Measurements from ENCODE around the gene ELFN1. TPM values are rescaled to one million over a fixed set of nuclear protein-coding genes. Genes with fewer than 3 reads are reported as not detected.

Gene ELFN1
- total RNA-seq, 1 donor from 2014 or later, result 1.6 TPM

DNA sequence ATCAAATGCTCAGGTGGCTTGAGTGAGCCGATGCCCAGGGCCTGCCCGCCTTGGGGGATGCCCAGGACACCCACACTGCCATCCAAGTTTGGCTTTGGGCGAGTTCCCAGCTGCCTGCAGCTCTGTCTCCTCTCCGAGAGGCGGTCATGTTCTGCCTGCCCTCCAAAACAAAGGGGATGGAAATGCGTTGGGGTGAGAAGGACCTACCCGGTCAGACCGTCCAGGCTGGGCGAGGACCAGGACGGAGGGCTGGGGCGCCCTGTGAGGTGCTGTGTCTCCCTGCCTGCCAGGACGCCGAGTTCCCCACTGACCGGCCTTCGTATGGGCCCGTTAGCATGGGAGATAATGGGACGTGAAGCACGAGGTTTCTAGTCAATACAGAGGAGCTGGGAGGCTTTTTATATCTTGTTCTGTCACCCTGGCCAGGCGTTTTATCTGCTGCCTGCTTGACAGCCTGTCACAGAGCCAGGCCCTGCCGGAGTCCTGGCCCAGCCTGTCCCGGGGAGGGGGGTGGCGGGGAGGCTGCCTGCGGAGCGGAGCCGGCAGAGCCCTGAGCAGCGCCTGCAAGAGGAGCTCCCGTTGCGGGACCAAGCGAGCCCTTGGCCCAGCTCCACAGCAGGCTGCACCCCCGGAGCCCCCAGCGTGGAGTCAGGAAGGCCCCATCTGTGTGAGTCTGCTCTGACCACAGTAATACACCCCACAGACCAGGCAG, 22.0 kb upstream of the ELFN1 start:
- Histone ChIP-seq H3K4me3 (ENCODE audit: low read length in 3 of 3) (peak overlapping the region; percentile 30 to 64 (median 47)), H3K9ac (ENCODE audit: low read depth in 1 of 3, low read length in 3 of 3) (peak overlapping the region; percentile 63 to 82 (median 72)), H3K4me1 (ENCODE audit: control insufficient read depth in 3 of 3, insufficient read depth in 3 of 3, low read length in 3 of 3) (peaks cover 23 to 35% (median 34%) of the 10 kb centered on the region in 3 donors), H3K27ac (ENCODE audit: low read depth, low read length) (peak overlapping the region; percentile 95), H3K27me3 (ENCODE audit: control insufficient read depth in 3 of 3, insufficient read depth in 3 of 3, low read length in 3 of 3) (peaks cover 0 to 22% (median 18%) of the 10 kb centered on the region in 3 donors), H3K36me3 (ENCODE audit: control insufficient read depth in 3 of 3, insufficient read depth in 3 of 3, low read length in 3 of 3) (no peaks in the 10 kb centered on the region), H3K9me3 (ENCODE audit: control insufficient read depth in 3 of 3, low read length in 3 of 3) (no peaks in the 10 kb centered on the region)

DNA sequence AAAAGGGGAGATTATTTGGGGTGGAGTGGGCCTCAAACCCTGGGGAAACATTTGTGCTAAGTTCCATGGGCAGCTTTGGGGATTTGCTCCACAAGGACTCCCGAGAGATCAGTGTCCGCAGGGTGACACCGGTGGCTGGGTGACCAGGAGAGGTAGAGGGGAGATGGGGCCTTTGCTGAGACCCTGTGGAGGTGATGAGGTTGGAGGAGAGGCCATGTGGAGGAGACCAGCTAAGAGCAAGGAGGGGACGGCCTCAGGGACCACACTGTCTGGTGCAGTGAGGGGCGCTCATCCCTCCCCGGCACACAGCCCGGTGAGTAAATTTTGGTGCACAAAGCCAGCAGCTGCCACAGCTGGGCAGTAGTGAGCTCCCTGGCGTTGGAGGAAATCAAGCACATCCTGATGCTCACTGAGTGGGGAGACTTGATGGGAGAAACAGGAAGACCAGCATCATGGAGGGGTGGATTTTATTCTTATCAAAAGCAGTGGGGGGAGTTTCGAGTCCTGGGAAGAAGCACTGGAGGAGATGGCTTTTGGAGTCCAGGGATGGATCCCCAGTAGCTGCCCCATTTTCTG, 20.2 kb upstream of the ELFN1 start:
- Histone ChIP-seq H3K36me3 (ENCODE audit: control insufficient read depth in 3 of 3, insufficient read depth in 3 of 3, low read length in 3 of 3) (no peaks in the 10 kb centered on the region), H3K4me3 (ENCODE audit: low read length in 3 of 3) (no peak overlapping the region), H3K9me3 (ENCODE audit: control insufficient read depth in 3 of 3, low read length in 3 of 3) (no peaks in the 10 kb centered on the region), H3K9ac (ENCODE audit: low read depth in 1 of 3, low read length in 3 of 3) (no peak overlapping the region), H3K27ac (ENCODE audit: low read depth, low read length) (no peak overlapping the region), H3K4me1 (ENCODE audit: control insufficient read depth in 3 of 3, insufficient read depth in 3 of 3, low read length in 3 of 3) (peaks cover 23 to 34% (median 34%) of the 10 kb centered on the region in 3 donors), H3K27me3 (ENCODE audit: control insufficient read depth in 3 of 3, insufficient read depth in 3 of 3, low read length in 3 of 3) (peaks cover 11 to 27% (median 24%) of the 10 kb centered on the region in 3 donors)

DNA sequence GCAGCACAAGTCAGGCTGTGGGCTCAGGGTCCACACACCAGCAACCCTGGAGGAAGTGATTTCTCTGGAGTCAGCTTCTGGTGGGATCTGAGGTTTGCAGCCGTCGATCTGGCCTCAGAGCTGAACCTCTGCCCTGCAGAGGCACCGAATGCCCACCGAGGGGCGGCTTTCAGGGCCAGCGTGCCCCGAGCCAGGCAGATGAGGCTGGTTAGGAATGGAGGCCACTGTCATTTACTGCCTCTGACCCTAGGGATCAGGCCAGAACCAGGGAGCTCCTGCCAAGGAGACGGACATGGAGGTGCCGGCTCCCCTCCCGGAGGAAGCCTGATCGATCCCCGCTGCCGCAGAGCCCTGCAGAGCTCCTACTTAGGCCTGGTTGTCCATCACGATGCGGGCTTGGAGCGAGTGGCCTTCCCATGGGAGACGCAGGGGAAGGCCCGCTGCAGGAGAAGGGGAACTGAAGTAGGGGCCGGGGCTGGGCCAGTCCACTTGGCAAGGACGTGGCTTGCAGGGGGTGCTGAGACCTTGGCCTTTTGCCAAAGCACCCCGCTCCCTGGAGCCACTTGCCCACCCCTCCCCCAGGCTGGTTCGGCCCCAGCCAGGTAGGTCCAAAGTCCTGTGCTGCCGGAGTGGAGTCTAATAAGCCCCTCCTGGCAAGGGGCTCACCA, 19.6 kb upstream of the ELFN1 start:
- Histone ChIP-seq H3K36me3 (ENCODE audit: control insufficient read depth in 3 of 3, insufficient read depth in 3 of 3, low read length in 3 of 3) (no peaks in the 10 kb centered on the region), H3K9me3 (ENCODE audit: control insufficient read depth in 3 of 3, low read length in 3 of 3) (no peaks in the 10 kb centered on the region), H3K27me3 (ENCODE audit: control insufficient read depth in 3 of 3, insufficient read depth in 3 of 3, low read length in 3 of 3) (peaks cover 16 to 31% (median 24%) of the 10 kb centered on the region in 3 donors), H3K4me3 (ENCODE audit: low read length in 3 of 3) (no peak overlapping the region), H3K27ac (ENCODE audit: low read depth, low read length) (no peak overlapping the region), H3K4me1 (ENCODE audit: control insufficient read depth in 3 of 3, insufficient read depth in 3 of 3, low read length in 3 of 3) (peaks cover 23 to 30% (median 28%) of the 10 kb centered on the region in 3 donors), H3K9ac (ENCODE audit: low read depth in 1 of 3, low read length in 3 of 3) (no peak overlapping the region)

GRCh38 chr7:1651031-1651446, 19.0 kb upstream of the ELFN1 start:
- H3K9me3 ChIP-seq (ENCODE audit: control insufficient read depth in 3 of 3, low read length in 3 of 3), result no peaks in the 10 kb centered on the region
- H3K4me3 ChIP-seq (ENCODE audit: low read length in 3 of 3), result no peak overlapping the region
- H3K4me1 ChIP-seq (ENCODE audit: control insufficient read depth in 3 of 3, insufficient read depth in 3 of 3, low read length in 3 of 3), result peaks cover 23 to 28% (median 27%) of the 10 kb centered on the region in 3 donors
- peaks cover 20 to 34% (median 26%) of the 10 kb centered on the region in 3 donors for H3K27me3 ChIP-seq (ENCODE audit: control insufficient read depth in 3 of 3, insufficient read depth in 3 of 3, low read length in 3 of 3)
- no peaks in the 10 kb centered on the region for H3K36me3 ChIP-seq (ENCODE audit: control insufficient read depth in 3 of 3, insufficient read depth in 3 of 3, low read length in 3 of 3)
- no peak overlapping the region for H3K27ac ChIP-seq (ENCODE audit: low read depth, low read length)
- no peak overlapping the region for H3K9ac ChIP-seq (ENCODE audit: low read depth in 1 of 3, low read length in 3 of 3)

GRCh38 chr7:1651891-1652290, 18.2 kb upstream of the ELFN1 start:
- no peak overlapping the region for H3K4me3 ChIP-seq (ENCODE audit: low read length in 3 of 3)
- no peak overlapping the region for H3K9ac ChIP-seq (ENCODE audit: low read depth in 1 of 3, low read length in 3 of 3)
- H3K27ac ChIP-seq (ENCODE audit: low read depth, low read length), result no peak overlapping the region
- H3K4me1 ChIP-seq (ENCODE audit: control insufficient read depth in 3 of 3, insufficient read depth in 3 of 3, low read length in 3 of 3), result peaks cover 19 to 23% (median 20%) of the 10 kb centered on the region in 3 donors
- H3K27me3 ChIP-seq (ENCODE audit: control insufficient read depth in 3 of 3, insufficient read depth in 3 of 3, low read length in 3 of 3), result peaks cover 21 to 38% (median 34%) of the 10 kb centered on the region in 3 donors
- H3K36me3 ChIP-seq (ENCODE audit: control insufficient read depth in 3 of 3, insufficient read depth in 3 of 3, low read length in 3 of 3), result no peaks in the 10 kb centered on the region
- no peaks in the 10 kb centered on the region for H3K9me3 ChIP-seq (ENCODE audit: control insufficient read depth in 3 of 3, low read length in 3 of 3)

DNA sequence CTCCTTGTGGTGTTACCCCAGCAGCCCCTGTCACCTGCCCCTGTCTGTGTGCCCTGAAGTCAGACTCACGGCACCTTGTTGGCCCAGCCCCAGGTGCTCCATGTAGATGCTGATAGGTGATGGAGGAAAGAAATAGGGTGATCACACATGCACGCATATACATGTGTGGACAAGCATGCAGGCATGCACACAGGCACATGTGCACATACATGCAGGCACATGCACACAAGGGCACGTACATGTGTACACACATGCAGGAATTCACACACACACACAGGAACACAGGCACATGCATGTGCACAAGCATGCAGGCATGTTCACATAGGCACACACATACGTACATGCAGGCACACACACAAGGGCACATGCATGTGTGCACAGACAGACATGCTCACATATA, 16.6 kb upstream of the ELFN1 start:
- peaks cover 21 to 44% (median 39%) of the 10 kb centered on the region in 3 donors for H3K27me3 ChIP-seq (ENCODE audit: control insufficient read depth in 3 of 3, insufficient read depth in 3 of 3, low read length in 3 of 3)
- H3K4me3 ChIP-seq (ENCODE audit: low read length in 3 of 3), result no peak overlapping the region
- no peak overlapping the region for H3K9ac ChIP-seq (ENCODE audit: low read depth in 1 of 3, low read length in 3 of 3)
- H3K4me1 ChIP-seq (ENCODE audit: control insufficient read depth in 3 of 3, insufficient read depth in 3 of 3, low read length in 3 of 3), result peaks cover 4 to 7% (median 5%) of the 10 kb centered on the region in 3 donors
- H3K9me3 ChIP-seq (ENCODE audit: control insufficient read depth in 3 of 3, low read length in 3 of 3), result no peaks in the 10 kb centered on the region
- H3K36me3 ChIP-seq (ENCODE audit: control insufficient read depth in 3 of 3, insufficient read depth in 3 of 3, low read length in 3 of 3), result no peaks in the 10 kb centered on the region
- H3K27ac ChIP-seq (ENCODE audit: low read depth, low read length), result no peak overlapping the region

DNA sequence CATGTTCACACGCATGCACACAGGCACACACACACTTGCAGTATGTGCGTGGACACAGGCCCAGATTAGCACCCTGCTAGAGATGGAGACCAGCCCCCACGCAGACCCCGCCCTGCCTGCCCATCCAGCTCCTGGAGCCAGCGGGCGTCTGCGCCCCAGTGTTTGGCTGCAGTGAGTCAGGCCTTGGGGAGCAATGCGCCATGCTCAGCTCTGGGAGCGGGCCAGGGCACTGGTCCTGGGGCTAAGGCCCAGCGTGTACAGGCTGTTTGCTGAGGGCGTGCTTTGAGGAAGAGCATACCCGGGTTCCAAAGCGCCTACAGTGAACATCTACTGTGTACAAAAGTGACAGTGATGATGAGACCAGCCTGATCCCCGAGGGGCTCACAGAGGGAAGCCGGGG, 16.0 kb upstream of the ELFN1 start:
- H3K9ac ChIP-seq (ENCODE audit: low read depth in 1 of 3, low read length in 3 of 3), result no peak overlapping the region
- peaks cover 24 to 41% (median 35%) of the 10 kb centered on the region in 3 donors for H3K27me3 ChIP-seq (ENCODE audit: control insufficient read depth in 3 of 3, insufficient read depth in 3 of 3, low read length in 3 of 3)
- H3K4me1 ChIP-seq (ENCODE audit: control insufficient read depth in 3 of 3, insufficient read depth in 3 of 3, low read length in 3 of 3), result peaks cover 0 to 1% (median 0%) of the 10 kb centered on the region in 3 donors
- H3K36me3 ChIP-seq (ENCODE audit: control insufficient read depth in 3 of 3, insufficient read depth in 3 of 3, low read length in 3 of 3), result no peaks in the 10 kb centered on the region
- no peak overlapping the region for H3K4me3 ChIP-seq (ENCODE audit: low read length in 3 of 3)
- H3K27ac ChIP-seq (ENCODE audit: low read depth, low read length), result no peak overlapping the region
- H3K9me3 ChIP-seq (ENCODE audit: control insufficient read depth in 3 of 3, low read length in 3 of 3), result no peaks in the 10 kb centered on the region

- H3K9ac ChIP-seq (ENCODE audit: low read depth in 1 of 3, low read length in 3 of 3), result no peak overlapping the region
- no peaks in the 10 kb centered on the region for H3K4me1 ChIP-seq (ENCODE audit: control insufficient read depth in 3 of 3, insufficient read depth in 3 of 3, low read length in 3 of 3)
- no peak overlapping the region for H3K4me3 ChIP-seq (ENCODE audit: low read length in 3 of 3)
- no peaks in the 10 kb centered on the region for H3K36me3 ChIP-seq (ENCODE audit: control insufficient read depth in 3 of 3, insufficient read depth in 3 of 3, low read length in 3 of 3)
- peaks cover 26 to 36% (median 34%) of the 10 kb centered on the region in 3 donors for H3K27me3 ChIP-seq (ENCODE audit: control insufficient read depth in 3 of 3, insufficient read depth in 3 of 3, low read length in 3 of 3)
- H3K9me3 ChIP-seq (ENCODE audit: control insufficient read depth in 3 of 3, low read length in 3 of 3), result no peaks in the 10 kb centered on the region
- H3K27ac ChIP-seq (ENCODE audit: low read depth, low read length), result no peak overlapping the region
Observed at GRCh38 chr7:1654738-1655475, 15.2 kb upstream of the ELFN1 start.

DNA sequence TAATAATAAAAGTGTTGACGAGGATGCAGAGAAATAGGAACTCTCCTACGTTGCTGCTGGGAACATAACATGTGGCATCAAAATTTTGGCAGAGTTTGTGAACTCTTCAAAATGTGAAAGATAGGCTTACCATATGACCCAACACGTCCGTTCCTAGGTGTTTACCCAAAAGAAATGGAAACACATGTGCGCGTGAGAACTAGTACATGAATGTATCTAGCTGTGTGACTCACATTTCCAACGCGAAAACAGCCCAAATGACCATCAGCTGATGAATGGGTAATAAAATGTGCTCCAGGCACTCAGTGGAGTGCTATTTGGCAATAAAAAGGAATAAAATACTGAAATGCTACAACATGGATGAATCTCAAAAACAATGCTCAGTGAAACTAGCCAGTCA, 10.4 kb upstream of the ELFN1 start:
- peaks cover 36 to 40% (median 38%) of the 10 kb centered on the region in 3 donors for H3K27me3 ChIP-seq (ENCODE audit: control insufficient read depth in 3 of 3, insufficient read depth in 3 of 3, low read length in 3 of 3)
- no peak overlapping the region for H3K27ac ChIP-seq (ENCODE audit: low read depth, low read length)
- no peaks in the 10 kb centered on the region for H3K36me3 ChIP-seq (ENCODE audit: control insufficient read depth in 3 of 3, insufficient read depth in 3 of 3, low read length in 3 of 3)
- H3K4me1 ChIP-seq (ENCODE audit: control insufficient read depth in 3 of 3, insufficient read depth in 3 of 3, low read length in 3 of 3), result no peaks in the 10 kb centered on the region
- H3K4me3 ChIP-seq (ENCODE audit: low read length in 3 of 3), result no peak overlapping the region
- no peak overlapping the region for H3K9ac ChIP-seq (ENCODE audit: low read depth in 1 of 3, low read length in 3 of 3)
- H3K9me3 ChIP-seq (ENCODE audit: control insufficient read depth in 3 of 3, low read length in 3 of 3), result peaks cover 0 to 3% (median 0%) of the 10 kb centered on the region in 3 donors

Data from skeletal muscle tissue (tissue), 4 donors.